Neural progenitor cell (in vitro differentiated cells): Measurements from ENCODE around the gene CEP95. TPM values are rescaled to one million over a fixed set of nuclear protein-coding genes. Genes with fewer than 3 reads are reported as not detected.

ENCODE experiments used
- DNase-seq: peaks from one replicate; pipeline ENCODE4 v3.0.0-alpha.2; 2016; ENCODE audit warnings: low spot score
- H2AFZ ChIP-seq: fragments of 200-600 bp; sonication (generic); replicated peaks from 2 replicates; pipeline ENCODE4 v1.6.1; 2016; ENCODE audit warnings: antibody characterized with exemption
- H3F3A ChIP-seq: fragments of 200-600 bp; sonication (generic); 2 replicates; pipeline ENCODE4 v1.6.1; 2016; ENCODE audit warnings: antibody characterized with exemption, low read depth
- H3K27ac ChIP-seq: fragments of 200-600 bp; sonication (generic); 2 replicates; pipeline ENCODE4 v1.5.1; 2016; ENCODE audit warnings: mild to moderate bottlenecking
- H3K27me3 ChIP-seq: fragments of 200-600 bp; sonication (generic); 2 replicates; pipeline ENCODE4 v1.6.1; 2016; ENCODE audit warnings: mild to moderate bottlenecking, moderate library complexity
- H3K36me3 ChIP-seq: fragments of 200-600 bp; sonication (generic); 2 replicates; pipeline ENCODE4 v1.5.1; 2016
- H3K4me1 ChIP-seq: fragments of 200-600 bp; sonication (generic); 2 replicates; pipeline ENCODE4 v1.6.1; 2016; ENCODE audit warnings: mixed run types
- H3K4me2 ChIP-seq: fragments of 200-600 bp; sonication (generic); 2 replicates; pipeline ENCODE4 v1.6.1; 2016
- H3K4me3 ChIP-seq: fragments of 200-600 bp; sonication (generic); 2 replicates; pipeline ENCODE4 v1.5.1; 2016
- H3K79me2 ChIP-seq: fragments of 200-600 bp; sonication (generic); 2 replicates; pipeline ENCODE4 v1.6.1; 2016; ENCODE audit warnings: low read depth
- H3K9ac ChIP-seq: fragments of 200-600 bp; sonication (generic); 2 replicates; pipeline ENCODE4 v1.6.1; 2016
- H3K9me3 ChIP-seq: fragments of 200-600 bp; sonication (generic); 2 replicates; pipeline ENCODE4 v1.5.1; 2016; ENCODE audit warnings: low read depth
- H4K20me1 ChIP-seq: fragments of 200-600 bp; sonication (generic); 2 replicates; pipeline ENCODE4 v1.6.1; 2016; ENCODE audit warnings: low read depth
- H3K27ac Mint-ChIP-seq: 3 replicates; pipeline ENCODE4 v1.8.0; 2021; ENCODE audit warnings: mixed read lengths
- H3K27me3 Mint-ChIP-seq: 2 replicates; pipeline ENCODE4 v1.8.0; 2022; ENCODE audit warnings: low read depth, mild to moderate bottlenecking, inconsistent platforms, moderate library complexity, mixed read lengths; ENCODE audit not compliant: insufficient read depth
- H3K36me3 Mint-ChIP-seq: 3 replicates; pipeline ENCODE4 v1.8.0; 2021; ENCODE audit warnings: mixed read lengths
- H3K4me1 Mint-ChIP-seq: 3 replicates; pipeline ENCODE4 v1.8.0; 2021; ENCODE audit warnings: mixed read lengths
- H3K4me3 Mint-ChIP-seq: 3 replicates; pipeline ENCODE4 v1.8.0; 2021; ENCODE audit warnings: mild to moderate bottlenecking, moderate library complexity, mixed read lengths
- H3K9me3 Mint-ChIP-seq: 3 replicates; pipeline ENCODE4 v1.8.0; 2020; ENCODE audit warnings: mixed read lengths
- EZH2 ChIP-seq: fragments of 200-600 bp; sonication (generic); IDR thresholded peaks from 2 replicates; pipeline ENCODE4 v1.6.1; 2017; ENCODE audit warnings: antibody characterized with exemption, mild to moderate bottlenecking, moderate library complexity
- EZH2phosphoT487 ChIP-seq: fragments of 200-600 bp; sonication (generic); IDR thresholded peaks from 2 replicates; pipeline ENCODE4 v1.6.1; 2017; ENCODE audit warnings: antibody characterized with exemption
- total RNA-seq: library from RNA; depleted of rRNA; stranded (reverse); fragments of >200 nt; gene quantifications from 2 replicates; pipeline ENCODE4 v1.2.3, GENCODE V29; 2015; ENCODE audit warnings: low replicate concordance
- TF ChIP-seq, protein P1 (sequence below): fragments of 200-600 bp; sonication (generic); IDR thresholded peaks from 2 replicates; pipeline ENCODE4 v1.5.1; 2017; ENCODE audit warnings: antibody characterized with exemption, mild to moderate bottlenecking

Gene CEP95
- total RNA-seq, 1 donor from 2014 or later, result 76.9 TPM

DNA sequence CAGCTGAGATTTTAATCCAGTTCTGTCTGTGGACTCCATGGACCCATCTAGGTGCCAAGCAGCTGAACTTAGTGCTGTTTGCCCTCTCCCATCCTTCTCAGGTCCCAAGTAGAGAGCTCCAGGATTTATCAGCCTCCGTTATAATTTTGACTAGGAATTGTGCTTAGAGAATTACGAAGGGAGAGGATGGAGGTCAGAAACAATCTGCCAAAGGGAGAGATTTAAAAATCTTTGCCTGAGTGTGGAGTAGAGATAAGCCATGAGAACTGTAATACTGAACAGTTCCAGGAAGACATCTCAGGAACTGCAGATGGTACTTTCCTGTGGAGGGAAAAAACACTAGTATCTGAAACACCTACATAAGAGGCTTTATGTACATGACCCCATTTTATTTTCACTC is 27.0 kb downstream of the CEP95 start:
- H3K27me3 Mint-ChIP-seq, result peaks cover 2% of the 10 kb centered on the region
- Histone ChIP-seq H3K79me2 (no peaks in the 10 kb centered on the region), H3K9ac (no peak overlapping the region), H3K27me3 (no peaks in the 10 kb centered on the region), H3F3A (no peaks in the 10 kb centered on the region), H3K36me3 (peaks cover 22% of the 10 kb centered on the region), H3K4me2 (no peak overlapping the region), H4K20me1 (no peaks in the 10 kb centered on the region), H2AFZ (no peak overlapping the region), H3K4me3 (no peak overlapping the region), H3K4me1 (no peaks in the 10 kb centered on the region), H3K9me3 (no peaks in the 10 kb centered on the region), H3K27ac (no peak overlapping the region)
- H3K36me3 Mint-ChIP-seq, result peaks cover 37% of the 10 kb centered on the region
- no peak for DNase-seq
- no peaks in the 10 kb centered on the region for H3K9me3 Mint-ChIP-seq
- no peak overlapping the region for H3K4me3 Mint-ChIP-seq
- no peaks in the 10 kb centered on the region for H3K4me1 Mint-ChIP-seq
- H3K27ac Mint-ChIP-seq, result no peak overlapping the region
- TF ChIP-seq, protein P1, sequence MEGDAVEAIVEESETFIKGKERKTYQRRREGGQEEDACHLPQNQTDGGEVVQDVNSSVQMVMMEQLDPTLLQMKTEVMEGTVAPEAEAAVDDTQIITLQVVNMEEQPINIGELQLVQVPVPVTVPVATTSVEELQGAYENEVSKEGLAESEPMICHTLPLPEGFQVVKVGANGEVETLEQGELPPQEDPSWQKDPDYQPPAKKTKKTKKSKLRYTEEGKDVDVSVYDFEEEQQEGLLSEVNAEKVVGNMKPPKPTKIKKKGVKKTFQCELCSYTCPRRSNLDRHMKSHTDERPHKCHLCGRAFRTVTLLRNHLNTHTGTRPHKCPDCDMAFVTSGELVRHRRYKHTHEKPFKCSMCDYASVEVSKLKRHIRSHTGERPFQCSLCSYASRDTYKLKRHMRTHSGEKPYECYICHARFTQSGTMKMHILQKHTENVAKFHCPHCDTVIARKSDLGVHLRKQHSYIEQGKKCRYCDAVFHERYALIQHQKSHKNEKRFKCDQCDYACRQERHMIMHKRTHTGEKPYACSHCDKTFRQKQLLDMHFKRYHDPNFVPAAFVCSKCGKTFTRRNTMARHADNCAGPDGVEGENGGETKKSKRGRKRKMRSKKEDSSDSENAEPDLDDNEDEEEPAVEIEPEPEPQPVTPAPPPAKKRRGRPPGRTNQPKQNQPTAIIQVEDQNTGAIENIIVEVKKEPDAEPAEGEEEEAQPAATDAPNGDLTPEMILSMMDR, result no peak
- TF ChIP-seq EZH2, result no peak
- no peak for TF ChIP-seq EZH2phosphoT487

DNA sequence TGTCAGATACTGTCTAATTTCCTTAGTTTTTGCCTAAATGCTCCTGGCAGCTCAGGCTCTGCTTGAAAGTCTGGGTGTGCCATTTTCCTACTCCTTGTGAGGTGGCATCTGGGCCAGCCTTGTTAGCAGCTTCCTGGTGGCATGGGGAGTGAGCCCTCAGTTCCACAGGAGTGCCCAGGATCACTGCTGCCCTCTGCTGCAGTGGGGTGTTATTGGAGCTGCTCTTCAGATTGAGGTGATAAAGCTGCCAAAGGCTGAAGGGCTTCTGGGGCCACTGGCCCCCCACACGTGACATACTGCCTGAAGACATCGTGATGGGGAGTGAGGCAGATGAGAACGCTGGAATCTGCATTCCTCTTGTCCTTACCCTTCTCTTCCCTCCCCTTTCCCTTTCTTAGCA is 27.4 kb downstream of the CEP95 start:
- no peaks in the 10 kb centered on the region for H3K9me3 Mint-ChIP-seq
- no peak for TF ChIP-seq EZH2phosphoT487
- no peak for TF ChIP-seq EZH2
- TF ChIP-seq, protein P1, result no peak
- Histone ChIP-seq H2AFZ (no peak overlapping the region), H3F3A (no peaks in the 10 kb centered on the region), H3K36me3 (peaks cover 18% of the 10 kb centered on the region), H3K4me2 (no peak overlapping the region), H3K27ac (no peak overlapping the region), H3K4me1 (no peaks in the 10 kb centered on the region), H3K9ac (no peak overlapping the region), H3K79me2 (no peaks in the 10 kb centered on the region), H3K9me3 (no peaks in the 10 kb centered on the region), H3K4me3 (no peak overlapping the region), H4K20me1 (no peaks in the 10 kb centered on the region), H3K27me3 (no peaks in the 10 kb centered on the region)
- no peak for DNase-seq
- H3K4me3 Mint-ChIP-seq, result no peak overlapping the region
- H3K36me3 Mint-ChIP-seq, result peaks cover 37% of the 10 kb centered on the region
- no peak overlapping the region for H3K27ac Mint-ChIP-seq
- no peaks in the 10 kb centered on the region for H3K4me1 Mint-ChIP-seq
- peaks cover 2% of the 10 kb centered on the region for H3K27me3 Mint-ChIP-seq

DNA sequence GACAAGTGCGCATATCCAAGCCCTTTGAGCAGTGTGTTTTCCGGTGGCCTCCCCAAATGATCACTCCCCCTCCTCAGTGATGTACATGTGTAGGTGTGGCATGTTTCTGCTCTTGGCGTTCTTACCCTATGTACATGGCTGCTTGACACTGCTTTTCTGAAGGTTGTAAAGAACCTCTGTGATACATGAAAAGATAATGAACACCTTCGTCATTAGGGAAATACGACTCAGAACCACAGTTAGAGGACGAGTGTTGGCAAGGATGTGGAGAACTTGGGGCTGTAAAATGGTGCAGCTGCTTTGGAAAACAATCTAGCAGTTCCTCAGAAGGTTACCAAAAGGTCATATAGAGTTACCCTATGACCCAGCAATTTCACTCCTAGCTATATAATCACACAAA is 28.6 kb downstream of the CEP95 start:
- no peak overlapping the region for H2AFZ ChIP-seq
- H3K36me3 ChIP-seq, result peaks cover 13% of the 10 kb centered on the region
- Mint-ChIP-seq H3K27ac (no peak overlapping the region), H3K9me3 (no peaks in the 10 kb centered on the region), H3K4me3 (no peak overlapping the region), H3K27me3 (peaks cover 2% of the 10 kb centered on the region), H3K36me3 (peaks cover 31% of the 10 kb centered on the region), H3K4me1 (no peaks in the 10 kb centered on the region)
- H3K9me3 ChIP-seq, result no peaks in the 10 kb centered on the region
- no peaks in the 10 kb centered on the region for H3K27me3 ChIP-seq
- H3K4me2 ChIP-seq, result no peak overlapping the region
- no peak overlapping the region for H3K27ac ChIP-seq
- no peak for DNase-seq
- H3K9ac ChIP-seq, result no peak overlapping the region
- TF ChIP-seq, protein P1, result no peak
- TF ChIP-seq EZH2phosphoT487, result no peak
- TF ChIP-seq EZH2, result no peak
- H3K4me1 ChIP-seq, result no peaks in the 10 kb centered on the region
- H4K20me1 ChIP-seq, result no peaks in the 10 kb centered on the region
- no peaks in the 10 kb centered on the region for H3F3A ChIP-seq
- no peaks in the 10 kb centered on the region for H3K79me2 ChIP-seq
- H3K4me3 ChIP-seq, result no peak overlapping the region

DNA sequence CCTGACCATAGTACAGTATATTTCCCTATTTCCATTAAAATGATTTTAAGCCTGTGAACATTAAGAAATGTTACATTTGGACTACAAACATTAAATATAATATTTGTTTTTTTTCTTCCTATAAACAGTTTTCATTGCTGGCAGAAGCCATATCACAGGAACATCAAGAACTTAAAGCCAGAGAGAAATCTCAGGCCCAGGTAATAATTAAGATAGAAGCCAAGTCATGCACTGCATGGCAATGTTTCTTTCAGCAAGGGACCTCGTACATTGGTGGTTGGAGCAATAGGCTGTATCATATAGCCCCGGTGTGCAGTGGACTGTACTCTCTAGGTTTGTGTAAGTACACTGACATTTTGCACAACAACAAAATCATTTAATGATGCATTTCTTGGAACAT is 30.1 kb downstream of the CEP95 start:
- Mint-ChIP-seq H3K36me3 (peaks cover 31% of the 10 kb centered on the region), H3K4me3 (no peak overlapping the region)
- no peak overlapping the region for H3K4me3 ChIP-seq

More for the DNA sequence above, 30.1 kb downstream of the CEP95 start:
- peaks cover 2% of the 10 kb centered on the region for H3F3A ChIP-seq
- TF ChIP-seq, protein P1, result no peak
- TF ChIP-seq EZH2phosphoT487 (no peak), EZH2 (no peak)
- no peak overlapping the region for H3K27ac Mint-ChIP-seq
- H3K9ac ChIP-seq, result no peak overlapping the region
- no peak overlapping the region for H3K27ac ChIP-seq
- H3K36me3 ChIP-seq, result peaks cover 7% of the 10 kb centered on the region
- no peaks in the 10 kb centered on the region for H3K4me1 ChIP-seq
- H2AFZ ChIP-seq, result no peak overlapping the region
- no peak overlapping the region for H3K4me2 ChIP-seq
- no peaks in the 10 kb centered on the region for H3K79me2 ChIP-seq
- H3K9me3 ChIP-seq, result no peaks in the 10 kb centered on the region
- H3K27me3 Mint-ChIP-seq, result peaks cover 2% of the 10 kb centered on the region
- no peaks in the 10 kb centered on the region for H3K27me3 ChIP-seq
- H3K4me1 Mint-ChIP-seq, result no peaks in the 10 kb centered on the region
- no peaks in the 10 kb centered on the region for H4K20me1 ChIP-seq
- DNase-seq, result no peak
- H3K9me3 Mint-ChIP-seq, result no peaks in the 10 kb centered on the region
